Vagina (tissue), 2 donors: Measurements from ENCODE around the gene VSIG10. TPM values are rescaled to one million over a fixed set of nuclear protein-coding genes. Genes with fewer than 3 reads are reported as not detected.
"Not testable (repeated sequence)": the region's sequence is repeated elsewhere in the genome, so short reads cannot be mapped to it uniquely, and the experiment has no call there.

ENCODE experiments used
- DNase-seq, 2 donors: peaks; one replicate each; pipeline ENCODE4 v3.0.0-alpha.2; 2017; ENCODE audit errors: extremely low spot score in 2 of 2
- H3K27ac ChIP-seq: fragments of 200-600 bp; sonication (generic); one replicate; pipeline ENCODE4 v1.5.1; 2019
- H3K27me3 ChIP-seq: fragments of 200-600 bp; sonication (generic); one replicate; pipeline ENCODE4 v1.5.1; 2019
- H3K36me3 ChIP-seq, 2 donors: fragments of 200-600 bp; sonication (generic); one replicate each; pipeline ENCODE4 v1.5.1; 2017 to 2019
- H3K4me1 ChIP-seq: fragments of 200-600 bp; sonication (generic); one replicate; pipeline ENCODE4 v1.5.1; 2019
- H3K4me3 ChIP-seq, 2 donors: fragments of 200-600 bp; sonication (generic); 1 replicate in 1 of 2; 2 replicates in 1 of 2; pipeline ENCODE4 v1.5.1; 2016 to 2019
- H3K9me3 ChIP-seq: fragments of 200-600 bp; sonication (generic); one replicate; pipeline ENCODE4 v1.5.1; 2019
- CTCF ChIP-seq, 3 experiments: fragments of 450-650 bp in 2 of 3; fragments of 200-600 bp in 1 of 3; sonication (generic) in 1 of 3; IDR thresholded peaks; one replicate each; pipeline ENCODE4 v1.5.1; 2017 to 2019; ENCODE audit warnings: antibody characterized with exemption in 3 of 3, mild to moderate bottlenecking in 2 of 3, moderate library complexity in 2 of 3
- POLR2A ChIP-seq, 2 donors: fragments of 450-650 bp; IDR thresholded peaks; one replicate each; pipeline ENCODE4 v1.6.1; 2017; ENCODE audit warnings: antibody characterized with exemption in 2 of 2, mild to moderate bottlenecking in 2 of 2, moderate library complexity in 2 of 2
- POLR2AphosphoS5 ChIP-seq, 2 donors: sonication (generic); formaldehyde crosslinking; IDR thresholded peaks; one replicate each; pipeline ENCODE4 v1.9.0; 2017; ENCODE audit warnings: antibody characterized with exemption in 2 of 2, mild to moderate bottlenecking in 2 of 2, low read depth in 1 of 2; ENCODE audit not compliant: insufficient read depth in 1 of 2
- intact Hi-C: fragments of 100-400 bp; cut with DNase I; formaldehyde crosslinking; loops from one replicate; pipeline ENCODE4 v1.15.1; 2023
- total RNA-seq: library from RNA; depleted of rRNA; stranded (reverse); fragments of >200 nt; gene quantifications from one replicate; pipeline ENCODE4 v1.2.3, GENCODE V29; 2016

VSIG10 gene
- total RNA-seq, 1 donor from 2014 or later: 31.2 TPM

GRCh38 chr12:118032188-118032587, 71.6 kb downstream of the VSIG10 start:
- H3K9me3 ChIP-seq: no peaks in the 10 kb centered on the region
- TF ChIP-seq POLR2AphosphoS5 (IDR thresholded peaks at IDR 0.05; ENCODE audit: insufficient read depth in 1 of 2, low read depth in 1 of 2) (no peak), POLR2A (IDR thresholded peaks at IDR 0.05) (no peak), CTCF (IDR thresholded peaks at IDR 0.05) (no peak)
- no peak overlapping the region for H3K27ac ChIP-seq
- no peaks in the 10 kb centered on the region for H3K27me3 ChIP-seq
- intact Hi-C loops: no loop called here
- DNase-seq: no peak
- peaks cover 0 to 81% of the 10 kb centered on the region in 2 donors for H3K36me3 ChIP-seq
- no peak overlapping the region for H3K4me3 ChIP-seq
- H3K4me1 ChIP-seq: no peaks in the 10 kb centered on the region

GRCh38 chr12:118029166-118029565, 74.6 kb downstream of the VSIG10 start:
- Histone ChIP-seq H3K27me3 (no peaks in the 10 kb centered on the region), H3K36me3 (peaks cover 0 to 66% of the 10 kb centered on the region in 2 donors)
- intact Hi-C loops: no loop called here

GRCh38 chr12:118025168-118025567, 78.6 kb downstream of the VSIG10 start:
- Histone ChIP-seq H3K4me1 (no peaks in the 10 kb centered on the region), H3K4me3 (no peak overlapping the region), H3K36me3 (peaks cover 0 to 40% of the 10 kb centered on the region in 2 donors), H3K27ac (no peak overlapping the region), H3K27me3 (no peaks in the 10 kb centered on the region), H3K9me3 (no peaks in the 10 kb centered on the region)
- intact Hi-C loops: no loop called here
- TF ChIP-seq CTCF (IDR thresholded peaks at IDR 0.05): no peak
- no peak for TF ChIP-seq POLR2AphosphoS5 (IDR thresholded peaks at IDR 0.05; ENCODE audit: insufficient read depth in 1 of 2, low read depth in 1 of 2)
- no peak for TF ChIP-seq POLR2A (IDR thresholded peaks at IDR 0.05)
- DNase-seq: no peak

More at GRCh38 chr12:118029166-118029565, 74.6 kb downstream of the VSIG10 start:
- H3K27ac ChIP-seq: no peak overlapping the region
- H3K4me1 ChIP-seq: no peaks in the 10 kb centered on the region
- no peaks in the 10 kb centered on the region for H3K9me3 ChIP-seq
- no peak for DNase-seq
- TF ChIP-seq POLR2AphosphoS5 (IDR thresholded peaks at IDR 0.05; ENCODE audit: insufficient read depth in 1 of 2, low read depth in 1 of 2) (no peak), CTCF (IDR thresholded peaks at IDR 0.05) (no peak), POLR2A (IDR thresholded peaks at IDR 0.05) (no peak)
- no peak overlapping the region for H3K4me3 ChIP-seq

GRCh38 chr12:118023301-118023860, 80.4 kb downstream of the VSIG10 start:
- Histone ChIP-seq H3K9me3 (no peaks in the 10 kb centered on the region), H3K4me1 (no peaks in the 10 kb centered on the region)
- TF ChIP-seq CTCF (IDR thresholded peaks at IDR 0.05) (no peak), POLR2AphosphoS5 (IDR thresholded peaks at IDR 0.05; ENCODE audit: insufficient read depth in 1 of 2, low read depth in 1 of 2) (no peak), POLR2A (IDR thresholded peaks at IDR 0.05) (no peak)

GRCh38 chr12:118022728-118023109, 81.1 kb downstream of the VSIG10 start:
- no peak for DNase-seq
- no peaks in the 10 kb centered on the region for H3K9me3 ChIP-seq
- peaks cover 5% of the 10 kb centered on the region for H3K4me1 ChIP-seq
- intact Hi-C loops: no loop called here
- TF ChIP-seq POLR2A (IDR thresholded peaks at IDR 0.05) (no peak), POLR2AphosphoS5 (IDR thresholded peaks at IDR 0.05; ENCODE audit: insufficient read depth in 1 of 2, low read depth in 1 of 2) (no peak), CTCF (IDR thresholded peaks at IDR 0.05) (no peak)
- no peak overlapping the region for H3K27ac ChIP-seq
- H3K4me3 ChIP-seq: no peak overlapping the region
- peaks cover 0 to 27% of the 10 kb centered on the region in 2 donors for H3K36me3 ChIP-seq
- H3K27me3 ChIP-seq: no peaks in the 10 kb centered on the region

More at GRCh38 chr12:118023301-118023860, 80.4 kb downstream of the VSIG10 start:
- no peaks in the 10 kb centered on the region for H3K27me3 ChIP-seq
- H3K4me3 ChIP-seq: no peak overlapping the region
- intact Hi-C loops: no loop called here
- H3K27ac ChIP-seq: no peak overlapping the region
- no peak for DNase-seq
- H3K36me3 ChIP-seq: peaks cover 0 to 32% of the 10 kb centered on the region in 2 donors

GRCh38 chr12:118022097-118022727, 81.6 kb downstream of the VSIG10 start:
- H3K27ac ChIP-seq, H3K9me3 ChIP-seq, H3K4me3 ChIP-seq, H3K27me3 ChIP-seq, intact Hi-C loops, DNase-seq: not testable (repeated sequence)
- Histone ChIP-seq H3K4me1 (peaks cover 11% of the 10 kb centered on the region), H3K36me3 (peaks cover 0 to 26% of the 10 kb centered on the region in 2 donors)
